Lower lobe of right lung (tissue), 2 donors: ENCODE data around the gene TSFM. TPM values are rescaled to one million over a fixed set of nuclear protein-coding genes. Genes with fewer than 3 reads are reported as not detected.

ENCODE experiments used
- ATAC-seq, 2 donors: fragments of 200-7000 bp; cut with Tn5 transposase; one replicate each; pipeline ENCODE4 v1.9.1; 2020 to 2022; ENCODE audit warnings: mild to moderate bottlenecking in 2 of 2, moderate library complexity in 2 of 2
- DNase-seq: peaks from one replicate; pipeline ENCODE4 v3.0.0-alpha.2; 2020
- H3K27ac ChIP-seq: fragments of 200-600 bp; one replicate; pipeline ENCODE4 v1.8.0; 2022
- H3K27me3 ChIP-seq: fragments of 200-600 bp; one replicate; pipeline ENCODE4 v1.8.0; 2022; ENCODE audit warnings: low read depth
- H3K36me3 ChIP-seq: fragments of 200-600 bp; one replicate; pipeline ENCODE4 v1.8.0; 2022; ENCODE audit warnings: mild to moderate bottlenecking
- H3K4me1 ChIP-seq: fragments of 200-600 bp; one replicate; pipeline ENCODE4 v1.8.0; 2022
- H3K4me3 ChIP-seq: fragments of 200-600 bp; one replicate; pipeline ENCODE4 v1.8.0; 2022; ENCODE audit warnings: mild to moderate bottlenecking
- H3K9me3 ChIP-seq: fragments of 200-600 bp; one replicate; pipeline ENCODE4 v1.8.0; 2022
- CTCF ChIP-seq: fragments of 200-600 bp; IDR thresholded peaks from one replicate; pipeline ENCODE4 v1.8.0; 2022; ENCODE audit warnings: antibody characterized with exemption, mild to moderate bottlenecking
- intact Hi-C: fragments of 100-400 bp; cut with DNase I; formaldehyde crosslinking; loops from one replicate; pipeline ENCODE4 v1.11.0; 2022
- total RNA-seq: library from RNA; stranded (reverse); fragmentation: NEBNext Ultra II Directional; extraction: Animal tissue kit (Norgen Biotek cat#: 25700); gene quantifications from one replicate; pipeline ENCODE4 v1.2.1, GENCODE V29; 2021
- donor health status: DM: no; HTN: yes; CAD: no; lungs with severe emphysema.

Gene TSFM
- total RNA-seq, 1 donor from 2014 or later = 22.6 TPM

- H3K9me3 ChIP-seq = no peaks in the 10 kb centered on the region
- no peak for ATAC-seq
- H3K36me3 ChIP-seq = peaks cover 100% of the 10 kb centered on the region
- no peak for DNase-seq
- no peak overlapping the region for H3K27ac ChIP-seq
- intact Hi-C loops = no loop called here
- peaks cover 6% of the 10 kb centered on the region for H3K4me1 ChIP-seq
- no peak for TF ChIP-seq CTCF
- no peak overlapping the region for H3K4me3 ChIP-seq
- H3K27me3 ChIP-seq = no peaks in the 10 kb centered on the region
These were observed 24.1 kb downstream of the TSFM start for GRCh38 chr12:57806677-57807076.

- H3K9me3 ChIP-seq = no peaks in the 10 kb centered on the region
- intact Hi-C loops = no loop called here
- H3K27me3 ChIP-seq = no peaks in the 10 kb centered on the region
These were observed 24.7 kb downstream of the TSFM start for GRCh38 chr12:57807285-57807684.

GRCh38 chr12:57808351-57808750 is 25.8 kb downstream of the TSFM start:
- Histone ChIP-seq H3K4me3 (no peak overlapping the region), H3K9me3 (no peaks in the 10 kb centered on the region), H3K27ac (no peak overlapping the region), H3K4me1 (peaks cover 5% of the 10 kb centered on the region), H3K27me3 (no peaks in the 10 kb centered on the region), H3K36me3 (peaks cover 100% of the 10 kb centered on the region)
- ATAC-seq (no peak), DNase-seq (no peak)
- intact Hi-C loops = no loop called here
- no peak for TF ChIP-seq CTCF

More at GRCh38 chr12:57807285-57807684, 24.7 kb downstream of the TSFM start:
- H3K36me3 ChIP-seq = peaks cover 100% of the 10 kb centered on the region
- no peak overlapping the region for H3K4me3 ChIP-seq
- ATAC-seq = no peak
- H3K27ac ChIP-seq = no peak overlapping the region
- no peak for DNase-seq
- TF ChIP-seq CTCF = no peak
- H3K4me1 ChIP-seq = peaks cover 6% of the 10 kb centered on the region

GRCh38 chr12:57809425-57809824 is 26.8 kb downstream of the TSFM start:
- no peak overlapping the region for H3K4me3 ChIP-seq
- ATAC-seq (peak in 1 of 2 donors; percentile 43), DNase-seq (no peak)
- TF ChIP-seq CTCF = no peak
- no peaks in the 10 kb centered on the region for H3K27me3 ChIP-seq
- no peak overlapping the region for H3K27ac ChIP-seq
- intact Hi-C loops = no loop called here
- peaks cover 2% of the 10 kb centered on the region for H3K4me1 ChIP-seq
- H3K9me3 ChIP-seq = no peaks in the 10 kb centered on the region
- peaks cover 93% of the 10 kb centered on the region for H3K36me3 ChIP-seq

GRCh38 chr12:57810450-57810849 is 27.9 kb downstream of the TSFM start:
- no peak for TF ChIP-seq CTCF
- no peak overlapping the region for H3K27ac ChIP-seq
- DNase-seq = no peak
- H3K27me3 ChIP-seq = no peaks in the 10 kb centered on the region
- H3K4me1 ChIP-seq = peaks cover 13% of the 10 kb centered on the region
- no peaks in the 10 kb centered on the region for H3K9me3 ChIP-seq
- ATAC-seq = no peak
- H3K36me3 ChIP-seq = peaks cover 83% of the 10 kb centered on the region
- intact Hi-C loops = no loop called here
- no peak overlapping the region for H3K4me3 ChIP-seq
